Esophagus (tissue), 2 donors: ENCODE measurements around the gene SSH2. TPM values are rescaled to one million over a fixed set of nuclear protein-coding genes. Genes with fewer than 3 reads are reported as not detected.

Experiments
- H3K27ac ChIP-seq, 2 donors: one replicate each; pipeline ENCODE4 v1.5.1; 2013; ENCODE audit warnings: low read depth in 2 of 2, mild to moderate bottlenecking in 2 of 2, inconsistent platforms in 1 of 2, low read length in 1 of 2, moderate library complexity in 1 of 2
- H3K27me3 ChIP-seq, 2 donors: one replicate each; pipeline ENCODE4 v1.6.1; 2013; ENCODE audit warnings: low read length in 2 of 2, control low read depth in 1 of 2, mild to moderate bottlenecking in 1 of 2; ENCODE audit not compliant: insufficient read depth in 2 of 2, control insufficient read depth in 1 of 2
- H3K36me3 ChIP-seq, 2 donors: one replicate each; pipeline ENCODE4 v1.6.1; 2013; ENCODE audit warnings: low read length in 1 of 2; ENCODE audit not compliant: control insufficient read depth in 2 of 2, insufficient read depth in 2 of 2
- H3K4me1 ChIP-seq, 2 donors: one replicate each; pipeline ENCODE4 v1.6.1; 2013; ENCODE audit warnings: low read length in 1 of 2; ENCODE audit not compliant: control insufficient read depth in 2 of 2, insufficient read depth in 2 of 2
- H3K4me3 ChIP-seq, 2 donors: one replicate each; pipeline ENCODE4 v1.5.1; 2013; ENCODE audit warnings: low read length in 2 of 2, mild to moderate bottlenecking in 2 of 2, low read depth in 1 of 2, moderate library complexity in 1 of 2
- H3K9me3 ChIP-seq, 2 donors: one replicate each; pipeline ENCODE4 v1.6.1; 2013; ENCODE audit warnings: mild to moderate bottlenecking in 2 of 2, low read depth in 1 of 2, low read length in 1 of 2, moderate library complexity in 1 of 2; ENCODE audit not compliant: control insufficient read depth in 2 of 2, insufficient read depth in 1 of 2
- WGBS, 2 donors: extraction: QIAGEN DNeasy Blood & Tissue Kit; methylation state at CpG; one replicate each; pipeline ENCODE4 v1.1.7; 2013; 5-methylcytosine and 5-hydroxymethylcytosine counted together
- polyA plus RNA-seq, 2 donors: library from polyadenylated mRNA; stranded (reverse); fragments of 200-250 nt; gene quantifications; one replicate each; pipeline ENCODE4 v1.2.3, GENCODE V29; 2013
- donor health status: healthy with polysubstance abuse.
- donor health status: Bipolar disorder and iron deficiency.

SSH2 gene
- polyA plus RNA-seq, 2 donors = 9.1 to 15.3 TPM

DNA sequence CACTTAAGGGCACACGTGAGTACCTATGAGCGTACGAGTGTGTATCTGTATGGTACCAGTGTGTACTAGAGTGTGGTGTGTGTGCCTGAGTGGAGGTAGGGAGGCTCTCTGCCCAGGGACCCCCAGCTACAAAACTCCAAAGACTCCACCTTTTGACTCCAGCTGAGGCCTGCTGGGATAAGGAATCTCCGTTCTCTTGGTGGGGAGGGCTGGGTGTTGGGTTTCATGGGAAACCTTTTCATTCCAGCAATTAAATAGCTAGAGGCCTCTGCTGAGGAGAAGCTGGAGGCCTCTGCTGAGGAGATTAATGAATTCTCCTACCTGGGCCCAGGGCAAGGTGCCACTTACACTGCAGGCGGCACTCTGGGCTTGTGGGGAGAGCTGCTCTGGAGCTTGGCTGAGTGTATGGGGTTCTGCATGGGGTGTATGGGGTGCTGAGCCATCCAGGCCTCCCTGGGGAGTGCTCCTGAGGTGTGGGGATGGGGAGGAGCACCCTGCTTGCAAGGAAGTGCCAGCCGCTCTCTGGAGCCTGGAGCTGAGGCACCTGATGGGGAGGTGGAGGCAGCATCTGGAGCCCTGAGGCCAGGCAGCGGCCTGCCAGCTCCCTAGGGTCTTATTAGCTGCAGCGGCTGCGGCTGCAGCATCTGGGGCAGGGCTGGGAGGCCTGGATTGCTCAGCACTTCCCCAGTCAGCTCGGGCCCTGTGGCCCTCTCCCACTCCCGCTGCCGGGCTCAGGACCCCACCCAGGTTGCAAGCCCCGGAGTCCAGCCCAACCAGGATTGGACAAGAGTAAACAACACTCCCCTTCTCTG lies 332.5 kb downstream of the SSH2 start:
- no peaks in the 10 kb centered on the region for H3K27me3 ChIP-seq
- H3K9me3 ChIP-seq = no peaks in the 10 kb centered on the region
- peaks cover 6 to 8% of the 10 kb centered on the region in 2 donors for H3K4me1 ChIP-seq
- 64 to 75% methylated on average over 13 of the region's 13 CpGs for WGBS, 2 donors
- no peak overlapping the region for H3K27ac ChIP-seq
- H3K4me3 ChIP-seq = no peak overlapping the region
- no peaks in the 10 kb centered on the region for H3K36me3 ChIP-seq

DNA sequence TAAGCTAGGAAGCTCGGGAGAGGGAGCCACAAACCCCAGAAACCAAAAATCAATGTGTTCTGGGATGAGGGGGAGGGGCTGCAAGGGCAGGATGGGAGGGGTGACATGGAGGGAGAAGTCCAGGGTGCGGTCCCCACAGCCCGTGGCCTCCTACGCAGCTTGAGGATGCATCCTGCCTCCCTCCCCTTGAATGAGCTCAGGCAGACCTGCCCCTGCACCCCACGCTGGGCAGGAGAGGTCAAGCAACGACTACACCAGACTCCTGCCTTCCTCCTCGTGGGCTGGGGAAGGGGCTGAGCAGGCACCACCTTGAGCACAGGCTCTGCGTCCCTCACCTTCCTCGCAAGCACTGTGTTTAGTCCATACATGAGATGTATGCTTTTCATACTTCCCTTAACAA lies 333.2 kb downstream of the SSH2 start:
- no peaks in the 10 kb centered on the region for H3K9me3 ChIP-seq
- no peak overlapping the region for H3K4me3 ChIP-seq
- WGBS, 2 donors = 57 to 64% methylated on average over 9 of the region's 9 CpGs
- no peaks in the 10 kb centered on the region for H3K36me3 ChIP-seq
- peaks cover 8% of the 10 kb centered on the region in 2 donors for H3K4me1 ChIP-seq
- H3K27ac ChIP-seq = no peak overlapping the region
- no peaks in the 10 kb centered on the region for H3K27me3 ChIP-seq

DNA sequence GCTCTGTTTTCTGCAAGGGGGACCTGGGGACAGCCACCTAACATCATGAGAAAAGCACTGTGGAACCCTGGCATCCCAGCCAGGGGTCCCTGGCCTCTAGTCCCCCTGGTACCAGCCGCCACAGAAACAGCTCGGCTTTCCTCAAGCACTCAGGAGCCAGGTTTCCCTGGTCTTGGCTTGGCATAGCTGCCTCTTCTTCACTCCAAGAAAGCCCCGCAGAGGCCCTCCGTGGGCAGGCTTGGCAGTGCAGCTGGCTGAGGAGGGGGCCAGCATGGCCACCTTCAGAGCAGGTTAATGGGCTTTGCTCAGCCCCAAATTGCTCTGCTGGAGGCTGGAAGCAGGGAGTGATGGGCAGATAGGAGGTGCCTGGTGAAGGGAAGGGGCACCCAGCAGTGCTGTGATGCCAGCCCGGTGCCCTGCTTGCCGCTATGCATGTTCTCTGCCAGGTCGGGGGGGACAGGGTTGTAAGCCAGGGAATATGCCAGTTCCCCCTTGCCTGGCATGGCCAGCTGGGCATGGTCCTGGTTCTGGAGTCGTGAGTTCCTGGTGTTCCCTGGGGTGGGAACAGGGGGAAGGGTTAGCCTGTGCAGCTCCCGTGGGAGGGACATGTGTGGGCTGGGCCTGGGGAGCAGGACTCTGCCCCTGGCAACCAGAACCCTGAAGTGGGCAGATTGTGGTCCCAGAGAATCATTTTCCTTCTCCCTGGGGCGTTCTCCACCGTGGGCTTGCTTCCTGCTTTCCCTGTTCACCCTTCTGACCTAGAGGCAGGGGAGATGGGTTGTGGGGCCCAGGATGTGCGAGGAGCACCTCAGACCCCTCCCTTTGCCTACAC lies 333.9 kb downstream of the SSH2 start:
- H3K9me3 ChIP-seq = no peaks in the 10 kb centered on the region
- H3K4me1 ChIP-seq = peaks cover 8 to 11% of the 10 kb centered on the region in 2 donors
- H3K27me3 ChIP-seq = no peaks in the 10 kb centered on the region
- WGBS, 2 donors = 79 to 80% methylated on average over 12 of the region's 12 CpGs
- H3K36me3 ChIP-seq = no peaks in the 10 kb centered on the region
- H3K27ac ChIP-seq = no peak overlapping the region
- H3K4me3 ChIP-seq = no peak overlapping the region

DNA sequence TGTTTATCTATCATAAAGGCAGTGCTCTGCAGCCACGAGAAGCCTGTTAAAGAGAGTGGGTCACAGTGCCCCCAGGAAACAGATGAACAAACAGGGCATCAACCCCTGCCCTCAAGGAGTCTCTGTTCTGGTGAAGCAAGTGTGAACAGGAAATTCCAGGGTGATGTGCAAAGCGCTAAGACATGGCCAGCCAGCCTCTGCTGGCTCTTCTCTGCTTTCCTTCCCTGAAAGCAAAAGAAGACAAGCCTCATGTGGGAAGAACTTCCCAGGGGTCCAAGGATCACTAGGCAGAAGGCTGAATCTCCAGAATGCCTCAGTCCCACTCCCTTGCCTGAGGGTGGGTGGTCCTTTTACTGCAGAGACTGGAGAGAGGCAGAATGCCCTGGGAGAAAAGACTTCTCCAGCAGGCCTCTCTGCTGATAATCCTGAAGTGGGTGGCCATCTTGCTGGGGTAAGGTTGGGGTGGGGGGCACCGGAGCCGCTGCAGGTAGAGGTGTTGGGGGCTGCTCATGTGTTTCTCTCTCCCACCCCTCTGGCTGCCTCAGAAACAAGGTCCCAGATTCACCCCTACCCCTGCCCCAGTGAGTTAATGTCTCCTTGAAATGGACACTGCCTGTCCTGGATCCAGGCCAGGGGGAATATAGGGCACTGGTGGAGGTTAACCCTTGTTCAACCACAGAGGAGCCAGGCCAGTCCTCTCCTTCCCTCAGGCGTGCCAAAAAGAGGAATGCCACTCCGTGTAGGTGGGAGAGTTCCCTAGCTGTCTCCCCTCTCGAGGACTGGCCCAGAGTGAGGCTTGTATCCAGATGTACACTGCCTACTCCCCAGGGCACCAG lies 334.7 kb downstream of the SSH2 start:
- H3K27ac ChIP-seq = no peak overlapping the region
- H3K4me3 ChIP-seq = no peak overlapping the region
- H3K27me3 ChIP-seq = no peaks in the 10 kb centered on the region
- no peaks in the 10 kb centered on the region for H3K9me3 ChIP-seq
- WGBS, 2 donors = 79 to 86% methylated on average over 7 of the region's 7 CpGs
- peaks cover 11 to 17% of the 10 kb centered on the region in 2 donors for H3K4me1 ChIP-seq
- H3K36me3 ChIP-seq = no peaks in the 10 kb centered on the region

DNA sequence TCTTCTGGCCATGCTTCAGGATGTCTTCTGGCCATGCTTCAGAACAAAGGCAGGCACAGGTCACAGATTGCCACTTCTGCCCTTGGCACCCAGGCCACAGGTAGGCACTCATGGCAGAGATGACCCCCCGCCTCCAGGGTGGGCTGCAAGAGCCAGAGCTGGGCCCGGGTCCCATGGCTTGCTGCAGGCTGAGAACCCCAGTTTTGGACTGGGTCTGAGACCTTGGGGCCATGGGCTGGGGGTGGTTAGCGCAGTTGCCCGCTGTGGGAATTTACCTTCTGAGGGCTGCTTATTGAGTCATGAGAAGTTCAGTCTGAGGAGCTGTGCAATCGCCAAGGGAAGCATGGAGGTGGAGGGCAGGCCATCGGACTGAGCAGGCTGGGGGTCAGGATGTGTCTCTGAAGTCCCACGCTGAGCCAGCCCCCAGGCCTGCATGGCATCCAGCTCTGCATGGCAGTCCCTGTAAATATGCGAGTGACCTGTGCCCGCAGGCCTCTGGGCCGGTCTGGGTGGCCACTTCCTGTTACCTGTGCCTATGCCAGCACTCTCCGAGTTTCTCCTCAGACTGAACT lies 335.4 kb downstream of the SSH2 start:
- H3K4me3 ChIP-seq = no peak overlapping the region
- no peaks in the 10 kb centered on the region for H3K36me3 ChIP-seq
- 89 to 92% methylated on average over 10 to 11 of the region's 11 CpGs for WGBS, 2 donors
- no peaks in the 10 kb centered on the region for H3K27me3 ChIP-seq
- H3K27ac ChIP-seq = no peak overlapping the region
- H3K4me1 ChIP-seq = peaks cover 14 to 23% of the 10 kb centered on the region in 2 donors
- H3K9me3 ChIP-seq = no peaks in the 10 kb centered on the region

DNA sequence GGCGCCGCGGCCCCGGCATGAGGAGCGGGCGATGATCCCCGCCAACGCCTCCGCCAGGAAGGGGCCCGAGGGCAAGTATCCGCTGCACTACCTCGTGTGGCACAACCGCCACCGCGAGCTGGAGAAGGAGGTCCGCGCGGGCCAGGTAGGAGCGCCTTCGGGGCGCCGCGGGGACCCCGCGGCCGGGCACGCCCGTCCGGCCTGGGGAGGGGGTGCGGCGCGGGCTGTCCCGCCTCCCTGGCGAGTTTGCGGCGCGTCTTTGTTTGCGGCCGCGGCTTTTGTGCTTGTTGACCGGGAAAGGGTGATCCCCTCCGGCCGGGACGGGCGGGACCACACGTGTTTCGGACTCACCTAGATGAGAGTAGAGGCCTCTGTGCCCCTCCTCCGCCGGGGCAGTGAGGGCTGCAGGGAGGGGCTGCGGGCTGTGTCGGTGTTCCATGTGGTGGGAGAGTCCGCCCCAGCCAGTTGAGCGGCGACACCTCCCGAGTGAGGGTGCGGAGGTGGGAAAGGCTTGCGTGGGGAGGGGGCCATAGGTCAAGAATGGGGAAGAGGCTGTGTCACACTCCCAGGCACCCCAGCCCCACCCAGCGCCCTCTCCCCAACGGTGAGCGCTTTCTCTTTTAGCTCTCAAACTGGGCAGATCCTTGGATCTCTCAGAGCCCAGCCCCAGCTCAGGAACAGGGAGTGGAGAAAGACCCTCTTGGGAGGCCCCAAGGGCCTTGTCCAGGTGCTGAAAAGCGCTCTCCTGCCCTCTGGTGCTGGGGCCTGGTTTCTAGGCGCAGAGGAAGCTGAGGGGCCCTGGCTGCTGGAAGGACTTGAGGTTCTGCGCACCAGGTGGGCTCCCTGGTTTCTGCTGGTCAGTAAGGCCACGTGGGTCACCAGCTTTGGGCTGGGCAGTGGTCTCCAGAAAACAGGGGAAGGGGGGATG lies 336.2 kb downstream of the SSH2 start:
- H3K36me3 ChIP-seq = no peaks in the 10 kb centered on the region
- H3K9me3 ChIP-seq = no peaks in the 10 kb centered on the region
- no peak overlapping the region for H3K27ac ChIP-seq
- WGBS, 2 donors = 6 to 8% methylated on average over 48 to 64 of the region's 64 CpGs
- H3K4me3 ChIP-seq = peak overlapping the region; percentile 56 to 70
- peaks cover 14 to 23% of the 10 kb centered on the region in 2 donors for H3K4me1 ChIP-seq
- no peaks in the 10 kb centered on the region for H3K27me3 ChIP-seq

DNA sequence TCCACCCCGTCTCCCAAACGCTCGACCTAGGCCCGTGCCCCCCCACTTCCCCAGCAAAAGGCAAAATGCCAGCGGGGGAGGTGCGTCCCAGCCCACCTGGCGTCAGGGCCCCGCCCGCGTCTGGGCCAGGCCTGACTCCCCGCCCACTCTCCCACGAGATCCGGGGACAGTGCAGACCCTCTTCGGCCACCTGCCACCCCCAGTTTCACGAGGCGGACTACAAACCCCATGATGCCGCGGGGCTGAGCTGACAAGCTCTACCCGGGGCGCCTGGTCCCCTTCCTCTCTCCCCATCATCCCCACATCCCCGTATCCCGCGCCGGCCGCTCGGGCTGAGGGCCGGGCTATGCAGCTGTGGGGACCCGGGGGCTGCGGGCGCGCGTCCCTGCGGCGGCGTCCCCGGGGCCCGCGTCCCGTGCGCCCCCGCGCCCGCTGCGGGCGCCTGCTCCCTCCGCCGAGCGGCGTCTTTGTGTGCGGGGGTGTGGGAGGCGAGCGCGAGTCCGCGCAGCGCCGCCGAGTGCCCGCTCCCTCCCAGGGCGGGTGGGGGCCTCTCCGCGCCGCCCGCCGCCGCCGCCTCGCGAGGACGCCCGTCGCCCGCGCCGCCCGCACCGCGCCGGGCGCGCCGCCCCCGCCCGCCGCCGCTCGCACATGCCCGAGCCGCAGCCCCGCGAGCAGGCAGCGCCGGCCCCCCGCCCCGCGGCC lies 337.0 kb downstream of the SSH2 start, which contains the start of gene ANKRD13B:
ANKRD13B (plus strand) TSS at position 283 of the 702 bp plus-strand sequence. CDS start 490 bp downstream, outside the sequence.
- no peaks in the 10 kb centered on the region for H3K27me3 ChIP-seq
- H3K9me3 ChIP-seq = no peaks in the 10 kb centered on the region
- peak within 1 kb of the TSS; percentile 64 to 70 for H3K4me3 ChIP-seq
- no peaks in the 10 kb centered on the region for H3K36me3 ChIP-seq
- peaks cover 19 to 30% of the 10 kb centered on the region in 2 donors for H3K4me1 ChIP-seq
- H3K27ac ChIP-seq = peak within 1 kb of the TSS; percentile 67 to 92
- 0 to 1% methylated on average over 53 to 96 of the region's 96 CpGs for WGBS, 2 donors
